Activated T-helper 17 cell treated with anti-CD3 and anti-CD28 coated beads, Interleukin-2, amount 50 U/mL, for 72 hours (primary cell): ENCODE results near the gene DDX31. TPM values are rescaled to one million over a fixed set of nuclear protein-coding genes. Genes with fewer than 3 reads are reported as not detected.

Experiments used
- ATAC-seq: fragments of 150-1000 bp; cut with Tn5 transposase; replicated peaks from 2 replicates; pipeline ENCODE4 v1.10.0; 2021; ENCODE audit warnings: mild to moderate bottlenecking, moderate library complexity
- H3K27ac Mint-ChIP-seq: one replicate; pipeline ENCODE4 v1.8.0; 2022; ENCODE audit warnings: mixed read lengths
- H3K27me3 Mint-ChIP-seq: one replicate; pipeline ENCODE4 v1.8.0; 2022; ENCODE audit warnings: mixed read lengths
- H3K36me3 Mint-ChIP-seq: one replicate; pipeline ENCODE4 v1.8.0; 2022; ENCODE audit warnings: low read depth, mild to moderate bottlenecking, mixed read lengths
- H3K4me1 Mint-ChIP-seq: one replicate; pipeline ENCODE4 v1.8.0; 2022; ENCODE audit warnings: mixed read lengths
- H3K4me3 Mint-ChIP-seq: one replicate; pipeline ENCODE4 v1.8.0; 2022; ENCODE audit warnings: mild to moderate bottlenecking, mixed read lengths
- H3K9me3 Mint-ChIP-seq: one replicate; pipeline ENCODE4 v1.8.0; 2022; ENCODE audit warnings: mixed read lengths
- total RNA-seq, 2 donors: library from RNA; stranded (reverse); gene quantifications; one replicate each; pipeline ENCODE4 v1.2.3, GENCODE V29; 2022

Gene DDX31
- total RNA-seq, 2 donors from 2014 or later = 12.7 to 23.0 TPM

- Mint-ChIP-seq H3K4me1 (no peaks in the 10 kb centered on the region), H3K36me3 (peaks cover 98% of the 10 kb centered on the region), H3K9me3 (no peaks in the 10 kb centered on the region), H3K27ac (no peak overlapping the region), H3K27me3 (no peaks in the 10 kb centered on the region), H3K4me3 (no peak overlapping the region)
- no peak for ATAC-seq
Measured at GRCh38 chr9:132634327-132634726, 35.5 kb downstream of the DDX31 start.

GRCh38 chr9:132632413-132633129 lies 37.2 kb downstream of the DDX31 start:
- H3K27ac Mint-ChIP-seq = no peak overlapping the region
- H3K9me3 Mint-ChIP-seq = no peaks in the 10 kb centered on the region
- H3K27me3 Mint-ChIP-seq = no peaks in the 10 kb centered on the region
- no peak overlapping the region for H3K4me3 Mint-ChIP-seq
- peaks cover 99% of the 10 kb centered on the region for H3K36me3 Mint-ChIP-seq
- no peaks in the 10 kb centered on the region for H3K4me1 Mint-ChIP-seq
- no peak for ATAC-seq

GRCh38 chr9:132631685-132632084 lies 38.1 kb downstream of the DDX31 start:
- H3K27ac Mint-ChIP-seq = no peak overlapping the region

GRCh38 chr9:132631280-132631679 lies 38.5 kb downstream of the DDX31 start:
- H3K36me3 Mint-ChIP-seq = peaks cover 100% of the 10 kb centered on the region

More at GRCh38 chr9:132631685-132632084, 38.1 kb downstream of the DDX31 start:
- H3K36me3 Mint-ChIP-seq = peaks cover 99% of the 10 kb centered on the region
- ATAC-seq = no peak
- H3K9me3 Mint-ChIP-seq = no peaks in the 10 kb centered on the region
- H3K4me1 Mint-ChIP-seq = no peaks in the 10 kb centered on the region
- H3K27me3 Mint-ChIP-seq = no peaks in the 10 kb centered on the region
- H3K4me3 Mint-ChIP-seq = no peak overlapping the region

GRCh38 chr9:132630811-132631210 lies 39.0 kb downstream of the DDX31 start:
- no peak for ATAC-seq
- Mint-ChIP-seq H3K4me3 (no peak overlapping the region), H3K27ac (no peak overlapping the region), H3K4me1 (no peaks in the 10 kb centered on the region), H3K27me3 (no peaks in the 10 kb centered on the region), H3K9me3 (no peaks in the 10 kb centered on the region), H3K36me3 (peaks cover 100% of the 10 kb centered on the region)

More at GRCh38 chr9:132631280-132631679, 38.5 kb downstream of the DDX31 start:
- no peak for ATAC-seq
- Mint-ChIP-seq H3K9me3 (no peaks in the 10 kb centered on the region), H3K4me1 (no peaks in the 10 kb centered on the region), H3K27me3 (no peaks in the 10 kb centered on the region), H3K27ac (no peak overlapping the region), H3K4me3 (no peak overlapping the region)

GRCh38 chr9:132630116-132630515 lies 39.7 kb downstream of the DDX31 start:
- Mint-ChIP-seq H3K4me1 (no peaks in the 10 kb centered on the region), H3K27ac (no peak overlapping the region), H3K9me3 (no peaks in the 10 kb centered on the region), H3K4me3 (no peak overlapping the region), H3K27me3 (no peaks in the 10 kb centered on the region), H3K36me3 (peaks cover 100% of the 10 kb centered on the region)
- no peak for ATAC-seq

- H3K4me3 Mint-ChIP-seq = no peak overlapping the region
- no peaks in the 10 kb centered on the region for H3K4me1 Mint-ChIP-seq
- H3K9me3 Mint-ChIP-seq = no peaks in the 10 kb centered on the region
- H3K27me3 Mint-ChIP-seq = no peaks in the 10 kb centered on the region
- H3K27ac Mint-ChIP-seq = no peak overlapping the region
- no peak for ATAC-seq
- H3K36me3 Mint-ChIP-seq = peaks cover 99% of the 10 kb centered on the region
Measured at GRCh38 chr9:132628746-132629145, 41.0 kb downstream of the DDX31 start.

GRCh38 chr9:132627594-132627993 lies 42.2 kb downstream of the DDX31 start:
- no peaks in the 10 kb centered on the region for H3K27me3 Mint-ChIP-seq
- no peak overlapping the region for H3K4me3 Mint-ChIP-seq
- no peak overlapping the region for H3K27ac Mint-ChIP-seq
- no peaks in the 10 kb centered on the region for H3K4me1 Mint-ChIP-seq
- H3K36me3 Mint-ChIP-seq = peaks cover 99% of the 10 kb centered on the region
- H3K9me3 Mint-ChIP-seq = no peaks in the 10 kb centered on the region
- no peak for ATAC-seq

GRCh38 chr9:132627106-132627505 lies 42.7 kb downstream of the DDX31 start:
- Mint-ChIP-seq H3K36me3 (peaks cover 99% of the 10 kb centered on the region), H3K4me1 (no peaks in the 10 kb centered on the region), H3K4me3 (no peak overlapping the region), H3K9me3 (no peaks in the 10 kb centered on the region), H3K27ac (no peak overlapping the region), H3K27me3 (no peaks in the 10 kb centered on the region)
- ATAC-seq = no peak

- peaks cover 99% of the 10 kb centered on the region for H3K36me3 Mint-ChIP-seq
- no peaks in the 10 kb centered on the region for H3K9me3 Mint-ChIP-seq
- H3K4me3 Mint-ChIP-seq = no peak overlapping the region
- H3K27me3 Mint-ChIP-seq = no peaks in the 10 kb centered on the region
- no peak overlapping the region for H3K27ac Mint-ChIP-seq
- no peaks in the 10 kb centered on the region for H3K4me1 Mint-ChIP-seq
- no peak for ATAC-seq
Measured at GRCh38 chr9:132626285-132626684, 43.5 kb downstream of the DDX31 start.

- Mint-ChIP-seq H3K9me3 (no peaks in the 10 kb centered on the region), H3K4me3 (no peak overlapping the region), H3K4me1 (peaks cover 1% of the 10 kb centered on the region), H3K27ac (no peak overlapping the region), H3K27me3 (no peaks in the 10 kb centered on the region), H3K36me3 (peaks cover 96% of the 10 kb centered on the region)
- no peak for ATAC-seq
Measured at GRCh38 chr9:132622159-132622558, 47.6 kb downstream of the DDX31 start.

- Mint-ChIP-seq H3K36me3 (peaks cover 97% of the 10 kb centered on the region), H3K27ac (no peak overlapping the region), H3K4me1 (peaks cover 5% of the 10 kb centered on the region), H3K4me3 (no peak overlapping the region), H3K9me3 (no peaks in the 10 kb centered on the region), H3K27me3 (no peaks in the 10 kb centered on the region)
- no peak for ATAC-seq
Measured at GRCh38 chr9:132616725-132617124, 53.1 kb downstream of the DDX31 start.

- no peak overlapping the region for H3K4me3 Mint-ChIP-seq
- no peak overlapping the region for H3K27ac Mint-ChIP-seq
- no peak for ATAC-seq
- peaks cover 5% of the 10 kb centered on the region for H3K4me1 Mint-ChIP-seq
- peaks cover 100% of the 10 kb centered on the region for H3K36me3 Mint-ChIP-seq
- no peaks in the 10 kb centered on the region for H3K27me3 Mint-ChIP-seq
- no peaks in the 10 kb centered on the region for H3K9me3 Mint-ChIP-seq
Measured at GRCh38 chr9:132615774-132616173, 54.0 kb downstream of the DDX31 start.

- Mint-ChIP-seq H3K27ac (no peak overlapping the region), H3K4me1 (peaks cover 5% of the 10 kb centered on the region), H3K36me3 (peaks cover 100% of the 10 kb centered on the region), H3K4me3 (no peak overlapping the region), H3K27me3 (no peaks in the 10 kb centered on the region), H3K9me3 (no peaks in the 10 kb centered on the region)
- ATAC-seq = no peak
Measured at GRCh38 chr9:132614324-132614723, 55.5 kb downstream of the DDX31 start.

GRCh38 chr9:132610661-132611060 lies 59.1 kb downstream of the DDX31 start:
- H3K9me3 Mint-ChIP-seq = no peaks in the 10 kb centered on the region
- H3K36me3 Mint-ChIP-seq = peaks cover 100% of the 10 kb centered on the region
- no peak overlapping the region for H3K27ac Mint-ChIP-seq
- no peaks in the 10 kb centered on the region for H3K27me3 Mint-ChIP-seq
- H3K4me1 Mint-ChIP-seq = no peaks in the 10 kb centered on the region
- no peak for ATAC-seq
- H3K4me3 Mint-ChIP-seq = no peak overlapping the region
